GM21515 (cell line): Measurements from ENCODE around the gene ZEB2.

ENCODE experiments used
- ATAC-seq: cut with Tn5 transposase; IDR thresholded peaks from one replicate; pipeline ENCODE4 v1.9.1; 2021; ENCODE audit not compliant: unreplicated experiment

The ZEB2 gene

DNA sequence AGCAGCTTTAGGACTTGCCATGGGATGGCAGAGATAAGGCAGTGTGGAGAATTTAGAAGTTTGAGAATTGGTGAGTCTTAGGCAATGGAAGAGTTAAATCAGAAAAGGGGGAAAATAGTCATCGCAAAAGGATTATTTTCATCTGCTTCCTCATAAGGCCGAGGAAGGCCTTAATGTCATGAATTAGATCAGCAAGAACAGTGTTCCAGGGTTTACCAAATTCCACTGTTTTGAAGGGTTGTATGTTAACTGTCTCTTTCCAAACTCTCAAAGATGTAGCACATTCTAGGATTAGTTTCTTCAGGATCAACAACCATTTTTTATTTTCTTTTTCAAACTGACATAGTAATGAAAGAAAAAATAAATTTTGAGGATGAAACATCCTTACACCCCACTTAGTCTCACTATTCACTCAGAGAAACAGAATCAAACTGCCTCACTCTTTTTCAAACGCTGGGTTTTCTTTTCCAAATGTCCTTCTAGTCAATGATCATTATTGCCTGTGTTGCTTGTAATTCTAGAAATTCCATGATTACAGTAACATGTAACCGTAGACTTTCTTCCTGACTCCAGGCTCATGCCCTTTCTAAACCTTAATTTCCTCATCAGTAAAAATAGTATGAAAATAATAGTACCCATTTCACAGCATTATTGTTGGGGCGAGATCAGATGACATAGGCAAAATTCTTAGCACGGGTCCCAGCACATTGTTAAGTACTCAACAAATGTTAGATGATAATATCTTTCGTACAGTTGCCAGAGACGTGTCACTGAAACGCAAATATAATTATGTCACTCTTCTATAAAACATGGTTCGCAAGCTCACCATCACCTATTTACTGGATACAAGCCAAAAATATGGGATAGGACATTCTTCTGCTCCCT lies 23.6 kb downstream of the ZEB2 start:
- no peak for ATAC-seq

DNA sequence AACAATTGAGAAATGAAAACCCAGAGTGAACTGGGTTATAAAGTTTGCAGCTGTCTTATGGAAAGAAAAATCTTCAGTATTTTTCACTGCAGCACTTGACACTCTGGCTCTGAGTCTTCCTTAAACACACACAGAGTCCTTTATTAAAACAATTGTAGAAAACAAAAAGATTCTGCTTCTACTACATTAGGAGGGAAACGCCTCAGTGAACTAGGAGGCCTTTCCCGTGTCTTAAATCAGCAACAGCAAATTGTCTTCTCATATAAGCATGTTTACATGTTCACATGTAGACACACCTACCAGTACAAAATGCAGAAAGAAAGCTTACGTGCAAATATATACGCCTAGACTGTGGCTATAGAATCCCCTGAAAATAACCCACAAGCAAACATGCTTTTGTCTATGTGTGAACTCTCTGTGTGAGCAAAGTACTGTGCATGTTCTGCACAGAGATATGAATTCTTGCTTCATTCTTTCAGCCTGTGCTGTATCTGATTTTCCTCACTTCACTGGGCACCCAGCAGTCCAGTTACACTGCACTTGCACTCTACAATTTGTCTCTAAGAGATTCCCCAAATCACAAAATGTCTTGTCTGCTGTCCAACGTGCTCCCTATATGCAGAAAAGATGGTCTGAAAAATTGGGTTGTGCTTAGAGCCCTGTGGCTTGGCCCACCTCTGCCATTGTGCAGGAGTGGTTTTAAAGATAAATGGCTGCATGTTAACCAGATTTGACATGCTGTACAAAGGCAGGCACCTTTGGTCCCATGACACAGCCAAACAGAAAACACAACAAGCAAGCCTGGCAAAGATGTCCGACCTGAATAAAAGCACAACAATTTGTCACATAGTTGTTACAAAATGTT lies 24.5 kb downstream of the ZEB2 start:
- ATAC-seq = no peak

DNA sequence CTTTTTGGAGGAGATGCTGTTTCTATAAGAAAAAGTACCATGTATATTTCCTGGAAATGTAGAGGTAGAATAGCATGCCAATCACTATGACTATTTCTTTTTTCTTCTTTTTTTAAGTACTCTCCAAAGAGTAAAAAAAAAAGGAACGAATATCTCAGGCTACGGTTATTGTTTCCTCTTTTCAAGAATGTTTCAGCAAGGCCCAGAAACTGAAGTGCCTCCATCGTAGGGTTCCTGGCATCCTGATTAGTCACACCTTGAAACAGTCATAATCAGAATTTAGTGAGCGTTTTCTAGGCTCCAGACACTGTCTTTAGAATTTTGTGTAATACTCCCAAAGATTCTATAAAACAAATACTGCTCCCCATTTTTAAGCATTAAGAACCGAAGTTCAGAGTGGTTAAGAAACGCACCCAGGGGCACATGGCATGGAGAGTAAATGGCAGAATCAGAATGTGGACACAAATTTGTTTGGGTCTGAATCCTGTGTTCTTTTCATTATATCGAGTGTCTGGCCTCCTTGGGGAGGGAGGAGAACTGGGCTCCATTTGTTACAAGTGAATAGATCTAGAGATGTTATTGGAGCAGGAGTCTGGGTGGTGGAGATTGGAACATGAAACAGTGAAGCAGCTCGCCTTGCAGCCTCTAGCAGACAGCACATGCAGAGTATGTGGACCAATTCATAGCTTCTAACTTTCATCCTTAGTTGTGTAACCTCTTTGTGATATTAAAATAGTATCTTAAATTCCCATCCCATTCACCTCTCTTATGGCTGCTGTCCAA lies 26.7 kb downstream of the ZEB2 start:
- ATAC-seq = no peak

DNA sequence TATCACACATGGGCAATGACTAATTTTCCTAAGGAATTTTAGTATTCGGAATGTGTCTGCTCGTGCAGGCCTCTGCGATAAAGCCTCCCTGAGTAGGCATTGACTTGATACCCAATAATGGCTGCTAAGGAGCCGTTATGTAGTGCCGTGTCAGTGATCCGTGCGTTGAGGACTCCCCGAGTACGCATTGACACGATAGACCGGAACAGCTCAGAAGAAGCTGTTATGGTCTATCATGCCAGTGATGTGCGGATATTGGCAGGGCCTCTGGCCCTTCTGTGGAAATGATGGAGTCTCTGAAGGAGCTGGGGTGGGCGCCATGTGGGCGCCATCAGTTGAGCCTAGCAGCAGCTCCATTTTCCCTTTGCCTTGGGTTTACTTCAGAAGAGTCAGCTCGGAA lies 29.1 kb downstream of the ZEB2 start:
- no peak for ATAC-seq

DNA sequence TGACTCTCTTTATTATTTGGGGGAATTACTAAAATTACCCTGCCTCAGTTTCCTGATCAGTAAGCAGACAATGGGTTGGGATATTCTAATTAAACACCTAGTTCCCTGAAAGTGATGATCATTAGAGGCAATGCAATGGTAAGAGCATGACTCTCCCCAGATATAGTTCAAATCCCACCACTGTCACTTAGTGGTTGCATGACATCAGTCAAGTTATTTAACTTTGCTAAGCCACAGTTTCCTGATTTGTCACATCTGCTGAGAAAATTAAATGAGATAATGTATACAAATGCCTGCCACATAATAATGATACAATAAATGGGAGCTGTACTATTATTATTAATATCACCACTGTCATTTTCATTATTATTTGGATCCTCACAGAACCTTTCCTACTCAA lies 29.9 kb downstream of the ZEB2 start:
- no peak for ATAC-seq

DNA sequence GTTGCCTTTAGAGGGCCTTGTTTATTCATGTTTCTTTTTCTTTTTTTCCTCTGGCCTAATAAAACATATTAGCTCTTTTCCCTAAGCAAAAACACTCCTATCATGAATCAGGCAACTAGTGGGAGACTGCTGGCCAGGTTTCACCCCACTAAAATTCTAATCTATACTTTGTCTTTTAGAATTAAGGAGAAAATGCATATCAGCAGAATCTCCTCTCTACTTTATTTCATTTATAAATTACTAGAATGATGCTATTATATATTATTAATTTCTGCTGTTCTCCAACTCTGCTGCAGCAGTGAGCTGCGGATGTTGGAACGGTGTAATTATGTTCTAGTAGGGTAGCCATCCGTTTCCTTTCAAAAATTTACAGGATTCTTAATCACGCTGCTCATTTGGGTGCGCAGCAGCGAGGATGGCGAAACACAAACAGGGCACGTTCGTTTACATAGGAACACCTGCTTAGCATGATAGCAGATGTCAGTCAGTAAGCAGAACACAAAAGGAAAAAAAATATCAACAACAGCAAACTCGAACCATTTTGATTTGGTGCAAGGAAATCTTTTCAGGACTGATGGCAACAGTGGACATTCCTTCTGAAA lies 30.5 kb downstream of the ZEB2 start:
- ATAC-seq = no peak

DNA sequence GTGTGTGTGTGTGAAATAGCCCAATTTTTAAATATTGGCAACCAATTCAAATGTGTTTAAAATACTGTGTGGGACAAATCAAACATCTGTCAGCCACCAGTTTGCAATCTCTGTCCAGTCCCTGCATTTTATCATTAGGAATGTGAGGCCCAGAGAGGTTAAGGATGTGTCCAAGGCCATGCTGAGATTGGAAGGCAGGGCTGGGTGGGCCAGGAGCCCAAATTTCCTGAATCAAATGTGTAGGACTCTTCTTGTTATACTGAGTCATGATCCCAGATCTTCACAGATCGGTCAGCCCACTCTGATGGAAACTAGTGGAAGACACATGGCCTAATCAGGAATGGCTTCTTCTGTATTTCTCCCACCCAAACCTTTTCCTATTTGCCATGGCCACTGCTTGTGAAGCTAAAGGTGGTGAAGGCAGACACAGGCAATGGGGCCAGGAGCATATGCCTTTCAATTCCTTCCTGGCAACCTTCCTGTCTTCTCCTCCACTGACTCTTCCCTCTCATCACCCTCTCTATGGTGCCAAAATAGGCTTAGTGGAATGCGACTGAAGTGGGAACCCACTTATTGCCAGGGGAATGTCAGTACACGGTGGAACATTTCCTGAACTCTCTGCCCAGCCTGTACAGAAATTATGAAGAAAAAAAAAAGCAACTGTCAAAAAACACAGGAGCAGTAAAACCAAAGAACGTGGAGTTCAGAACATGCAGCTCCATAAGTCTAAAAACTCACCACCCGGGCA lies 35.5 kb downstream of the ZEB2 start:
- ATAC-seq = no peak

DNA sequence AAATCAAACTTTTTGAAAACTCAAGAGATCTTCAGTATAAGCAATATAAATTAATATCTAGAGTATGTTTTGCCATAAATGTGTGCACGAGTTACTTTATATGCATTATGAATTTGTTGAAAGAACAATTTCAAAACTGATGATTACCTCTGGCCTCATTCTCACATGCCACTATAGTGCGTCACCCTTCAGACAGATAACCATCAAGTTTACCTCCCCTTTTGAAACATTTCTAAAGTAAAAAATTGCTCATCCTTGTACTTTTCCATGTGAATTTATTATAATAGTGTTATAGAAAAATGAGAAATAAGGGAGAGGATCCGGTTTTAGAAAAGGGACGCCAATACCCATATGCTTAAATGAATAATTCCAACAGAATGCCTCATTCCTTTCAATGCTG lies 38.3 kb downstream of the ZEB2 start:
- ATAC-seq = no peak

DNA sequence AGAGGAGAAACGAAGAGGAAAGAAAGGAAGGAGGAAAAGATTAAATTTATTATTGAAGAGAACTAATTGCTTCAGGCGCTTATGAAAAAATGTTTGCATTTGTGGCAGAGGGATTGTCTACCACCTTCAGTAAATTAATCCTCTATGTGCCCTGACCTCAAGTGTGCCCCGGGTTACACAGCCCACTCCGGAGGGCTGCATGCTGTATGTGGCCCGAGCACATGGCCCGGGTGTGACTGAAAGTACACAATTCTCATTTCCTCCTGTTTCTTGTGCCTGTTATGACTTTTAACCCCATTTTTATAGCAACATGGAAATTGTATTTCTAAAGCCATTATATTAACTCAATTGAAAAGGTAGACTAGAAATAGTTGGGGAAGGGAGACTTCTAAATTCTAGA lies 38.8 kb downstream of the ZEB2 start:
- no peak for ATAC-seq

DNA sequence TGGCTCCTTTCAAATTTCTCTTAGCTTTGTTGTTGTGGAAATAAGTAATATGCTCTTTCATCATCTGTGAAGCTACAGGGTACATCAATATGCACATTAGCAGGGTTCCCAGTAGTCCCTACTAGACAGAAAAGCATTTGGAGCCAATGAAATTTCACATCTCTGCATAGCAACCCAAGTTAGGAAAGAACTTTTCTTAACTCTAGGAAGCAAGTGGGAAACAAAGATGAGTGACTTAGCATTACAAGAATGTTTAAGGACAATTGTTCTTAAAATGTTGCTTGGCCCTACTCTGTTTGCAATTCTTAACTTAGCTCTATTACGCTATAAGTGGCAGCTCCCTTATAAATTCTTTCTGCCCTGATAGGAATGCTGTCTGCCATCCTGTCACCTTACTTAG lies 39.6 kb downstream of the ZEB2 start:
- no peak for ATAC-seq

DNA sequence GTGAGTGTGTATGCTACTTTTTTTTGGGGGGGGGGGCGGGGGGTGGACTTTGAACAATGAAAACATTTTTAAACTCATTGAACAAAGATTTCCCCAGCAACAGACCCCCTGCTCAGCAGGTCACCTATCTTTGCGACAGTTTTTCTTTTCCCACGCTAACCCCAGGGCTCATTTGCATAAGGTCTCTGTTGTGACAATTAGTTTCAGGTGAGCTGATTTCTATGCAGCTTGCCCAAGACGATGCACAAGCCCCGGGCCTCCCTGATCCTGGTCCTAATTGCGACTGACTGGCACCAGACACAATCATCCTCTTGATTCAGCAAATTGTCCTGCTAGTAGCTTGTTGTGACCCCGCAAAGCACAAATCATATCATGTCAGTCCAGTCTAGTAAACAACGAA lies 40.3 kb downstream of the ZEB2 start:
- no peak for ATAC-seq

DNA sequence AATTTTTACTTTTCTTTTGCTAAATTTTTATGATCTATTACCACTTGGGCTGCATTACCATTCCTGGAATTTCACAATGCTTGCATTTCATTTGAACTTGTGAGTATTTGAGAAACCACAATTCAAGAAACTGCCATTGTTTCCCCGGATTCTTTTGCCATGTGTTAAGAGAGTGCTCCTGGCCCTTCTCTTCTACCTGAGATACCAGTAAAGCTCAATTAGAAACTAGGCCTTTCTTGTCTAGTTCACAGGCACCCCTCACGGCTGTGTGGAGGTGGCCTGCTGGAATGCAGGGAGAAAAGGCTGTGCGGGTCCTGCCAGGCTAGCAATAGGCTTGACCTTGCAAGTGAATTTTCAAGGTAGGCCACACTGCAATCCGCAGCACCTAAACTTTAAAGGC lies 40.8 kb downstream of the ZEB2 start:
- no peak for ATAC-seq

DNA sequence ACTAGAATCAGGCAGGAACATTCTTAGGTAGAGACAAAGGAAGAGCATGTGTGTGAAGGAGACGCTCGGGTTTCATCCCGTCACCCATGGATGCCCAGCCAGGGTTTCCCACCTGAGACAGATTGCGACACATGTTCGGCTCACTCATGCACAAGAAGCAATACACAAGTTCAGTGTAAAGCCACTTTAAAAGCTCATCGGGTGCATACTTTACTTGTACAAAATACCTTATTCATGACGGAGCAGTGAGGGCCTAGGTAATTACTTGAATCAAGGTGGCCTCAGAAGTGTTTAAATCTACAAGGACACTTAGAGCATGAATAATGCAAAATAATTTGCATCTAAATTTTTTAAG lies 42.0 kb downstream of the ZEB2 start:
- ATAC-seq = no peak

DNA sequence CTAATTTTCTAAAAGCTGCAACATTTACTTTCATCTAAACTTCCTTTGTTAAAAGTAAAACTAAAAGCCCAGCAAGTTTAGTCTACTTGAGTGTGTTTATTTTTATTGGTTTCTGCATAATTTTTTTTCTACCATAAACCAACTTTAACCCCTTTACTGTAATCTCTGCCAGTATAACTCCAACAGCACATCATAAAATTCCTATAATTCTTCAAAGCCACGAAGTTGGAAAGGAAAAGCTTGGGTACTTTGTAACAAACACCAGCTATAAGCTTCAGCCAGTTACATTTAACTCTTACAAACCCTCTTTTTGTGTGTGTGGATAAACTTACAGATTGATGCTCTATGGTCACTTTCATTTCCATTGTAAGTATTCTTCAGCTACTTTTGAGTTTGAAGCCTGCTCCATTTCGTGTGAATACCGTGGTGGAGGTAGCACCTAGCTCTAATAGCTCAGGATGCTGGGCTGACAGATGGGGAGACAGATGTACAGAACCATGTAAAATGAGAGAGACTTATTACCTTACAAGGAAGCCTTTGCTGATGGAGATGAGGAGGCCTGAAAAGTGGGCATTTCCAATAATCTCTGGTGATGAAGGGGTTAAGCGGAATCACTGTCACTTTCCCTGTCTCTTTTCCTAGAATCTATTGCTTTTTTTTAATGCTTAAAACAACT lies 42.5 kb downstream of the ZEB2 start:
- no peak for ATAC-seq

DNA sequence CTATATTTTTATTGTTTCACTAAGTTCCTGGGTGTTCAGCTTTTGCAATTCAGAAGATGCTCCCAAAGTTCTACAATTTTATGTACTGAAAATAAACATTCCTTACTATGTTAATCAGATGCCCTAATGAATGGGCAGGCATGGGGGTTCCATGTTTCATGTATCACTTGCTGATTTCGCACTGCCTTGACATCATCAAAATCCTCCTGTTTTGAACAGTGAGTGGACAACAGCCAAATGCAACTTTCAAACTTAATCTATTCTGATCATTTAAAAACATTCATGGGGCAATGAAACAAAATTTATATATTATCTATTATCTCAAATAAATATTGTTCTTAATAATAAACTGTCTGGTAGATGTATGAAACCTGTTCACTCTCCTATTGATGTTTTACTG lies 43.2 kb downstream of the ZEB2 start:
- ATAC-seq = no peak

DNA sequence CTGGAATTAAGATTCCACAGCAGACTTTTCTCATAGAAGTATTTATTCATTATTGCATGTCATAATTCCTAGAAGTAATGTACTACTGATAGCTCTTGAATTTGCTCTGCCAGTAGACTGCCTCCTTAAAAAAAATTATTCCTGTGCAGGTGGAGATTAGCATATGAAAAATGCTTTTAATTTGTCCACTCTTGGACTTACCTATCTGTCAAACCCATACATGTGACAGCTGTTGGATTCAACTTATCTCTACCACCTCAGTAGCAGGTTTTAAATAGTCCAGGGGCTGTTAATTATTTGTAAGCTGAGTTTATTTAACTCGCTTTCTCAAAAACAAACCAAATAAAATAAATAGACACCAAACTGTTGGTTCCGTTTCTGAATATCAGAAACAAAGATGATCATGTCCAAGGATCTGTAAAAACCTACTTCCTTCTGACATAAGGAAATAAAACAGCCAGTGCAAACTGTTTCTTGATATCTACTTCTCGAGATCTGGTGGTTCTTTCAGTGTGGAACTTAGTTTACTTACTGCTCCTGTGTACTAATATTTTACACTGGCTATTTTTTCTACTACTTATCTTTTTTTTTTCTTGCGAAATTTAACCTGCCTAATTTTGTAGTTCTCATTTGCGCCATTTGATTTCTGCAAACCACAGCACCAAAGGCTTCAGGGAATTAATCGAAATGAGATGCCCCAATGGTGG lies 44.2 kb downstream of the ZEB2 start:
- no peak for ATAC-seq

DNA sequence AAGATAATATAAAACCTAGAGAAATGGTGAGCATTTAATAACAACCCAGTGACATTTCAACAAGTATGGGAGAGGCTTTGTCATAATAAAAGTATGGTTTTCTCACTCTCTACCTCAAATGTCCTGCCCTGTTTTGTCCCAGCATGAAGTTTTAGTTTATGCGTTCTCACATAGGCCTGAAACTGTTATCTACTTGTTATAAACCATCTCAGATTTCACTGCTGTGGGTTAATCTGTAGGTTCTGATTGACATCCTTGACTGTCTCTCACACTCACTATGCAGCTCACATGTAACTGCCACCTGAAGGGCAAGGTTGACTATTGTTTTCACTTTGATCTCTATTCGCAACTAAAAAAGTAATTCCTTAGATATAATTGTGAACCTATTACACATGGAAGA lies 44.9 kb downstream of the ZEB2 start:
- ATAC-seq = no peak

DNA sequence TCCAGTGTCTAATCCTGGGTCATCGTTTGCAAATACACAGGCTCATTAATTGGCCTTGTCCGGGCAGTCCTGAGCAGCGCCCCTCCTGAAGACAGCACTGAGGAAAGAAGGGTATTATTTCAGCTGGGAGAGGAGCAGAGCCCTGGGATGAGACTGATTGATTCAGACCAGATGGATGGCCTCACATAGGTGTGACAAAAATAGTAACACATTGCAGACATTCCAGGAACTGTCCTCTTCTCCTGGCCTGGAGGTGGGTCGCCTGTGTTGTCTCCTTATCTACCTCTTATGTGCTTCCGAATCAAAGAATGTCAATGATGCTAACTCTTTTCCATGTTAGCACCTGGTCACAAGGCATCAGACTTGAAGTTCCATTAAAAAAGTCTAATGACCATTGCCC lies 45.9 kb downstream of the ZEB2 start:
- ATAC-seq = no peak

DNA sequence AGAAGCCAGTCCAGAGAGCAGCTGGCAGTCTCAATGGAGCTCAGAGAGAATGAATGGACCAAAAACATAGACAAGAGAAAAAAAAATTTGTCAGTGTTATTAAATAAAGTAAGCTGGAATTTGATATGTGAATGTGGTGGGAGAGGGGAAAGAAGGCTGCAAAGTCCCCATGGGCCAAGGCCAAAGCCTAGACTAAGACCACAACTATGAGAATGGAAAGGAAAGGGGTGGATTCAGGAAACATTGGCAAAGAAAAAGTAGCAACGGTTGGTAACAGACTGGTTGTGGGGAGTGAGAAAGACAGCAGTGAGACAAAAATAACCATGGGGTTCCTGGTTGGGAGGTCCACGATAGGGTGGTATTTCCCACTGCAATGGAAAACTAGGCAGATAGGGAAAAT lies 47.0 kb downstream of the ZEB2 start:
- ATAC-seq = no peak
